ENCODE results near the gene SCYL3.

GRCh38 chr1:169829671-169830070 lies 64.0 kb downstream of the SCYL3 start:
- TF ChIP-seq ELF1 (IDR thresholded peaks at IDR 0.05; ENCODE audit: borderline replicate concordance, low read depth) (no peak), ZBTB33 (IDR thresholded peaks at IDR 0.05; ENCODE audit: extremely low read depth, insufficient replicate concordance, low read length) (no peak), CTCF (IDR thresholded peaks at IDR 0.05 in 2 of 3, conservative IDR thresholded peaks at IDR 0.05 in 1 of 3; ENCODE audit: borderline replicate concordance in 1 of 3, insufficient read depth in 1 of 3, low read depth in 2 of 3, low read length in 2 of 3) (no peak), MAX (IDR thresholded peaks at IDR 0.05) (no peak), POLR2A (IDR thresholded peaks at IDR 0.05; ENCODE audit: borderline replicate concordance, extremely low read depth, insufficient read depth, insufficient read length) (no peak), EGR1 (IDR thresholded peaks at IDR 0.05; ENCODE audit: low read depth) (no peak), POLR2AphosphoS5 (IDR thresholded peaks at IDR 0.05; ENCODE audit: low read depth, low read length) (no peak), EZH2 (IDR thresholded peaks at IDR 0.05) (no peak)
